HEK293 (cell line): ENCODE data around the gene LYST.

Source experiments
- ZNF501 ChIP-seq: fragments of 450-650 bp; formaldehyde crosslinking; IDR thresholded peaks from 2 replicates; pipeline ENCODE4 v1.5.1; 2016; ENCODE audit warnings: missing biosample characterization, missing genetic modification characterization
- ZNF549 ChIP-seq: fragments of 450-650 bp; IDR thresholded peaks from 2 replicates; pipeline ENCODE4 v1.5.1; 2018; ENCODE audit warnings: missing biosample characterization, missing genetic modification characterization, mild to moderate bottlenecking, inconsistent platforms, moderate library complexity
- ZNF707 ChIP-seq: fragments of 450-650 bp; formaldehyde crosslinking; IDR thresholded peaks from 2 replicates; pipeline ENCODE4 v1.5.1; 2016; ENCODE audit warnings: missing biosample characterization, missing genetic modification characterization
- TF ChIP-seq, protein P1 (sequence below): fragments of 450-650 bp; formaldehyde crosslinking; IDR thresholded peaks from 2 replicates; pipeline ENCODE4 v1.5.1; 2016; ENCODE audit warnings: missing biosample characterization, missing genetic modification characterization

DNA sequence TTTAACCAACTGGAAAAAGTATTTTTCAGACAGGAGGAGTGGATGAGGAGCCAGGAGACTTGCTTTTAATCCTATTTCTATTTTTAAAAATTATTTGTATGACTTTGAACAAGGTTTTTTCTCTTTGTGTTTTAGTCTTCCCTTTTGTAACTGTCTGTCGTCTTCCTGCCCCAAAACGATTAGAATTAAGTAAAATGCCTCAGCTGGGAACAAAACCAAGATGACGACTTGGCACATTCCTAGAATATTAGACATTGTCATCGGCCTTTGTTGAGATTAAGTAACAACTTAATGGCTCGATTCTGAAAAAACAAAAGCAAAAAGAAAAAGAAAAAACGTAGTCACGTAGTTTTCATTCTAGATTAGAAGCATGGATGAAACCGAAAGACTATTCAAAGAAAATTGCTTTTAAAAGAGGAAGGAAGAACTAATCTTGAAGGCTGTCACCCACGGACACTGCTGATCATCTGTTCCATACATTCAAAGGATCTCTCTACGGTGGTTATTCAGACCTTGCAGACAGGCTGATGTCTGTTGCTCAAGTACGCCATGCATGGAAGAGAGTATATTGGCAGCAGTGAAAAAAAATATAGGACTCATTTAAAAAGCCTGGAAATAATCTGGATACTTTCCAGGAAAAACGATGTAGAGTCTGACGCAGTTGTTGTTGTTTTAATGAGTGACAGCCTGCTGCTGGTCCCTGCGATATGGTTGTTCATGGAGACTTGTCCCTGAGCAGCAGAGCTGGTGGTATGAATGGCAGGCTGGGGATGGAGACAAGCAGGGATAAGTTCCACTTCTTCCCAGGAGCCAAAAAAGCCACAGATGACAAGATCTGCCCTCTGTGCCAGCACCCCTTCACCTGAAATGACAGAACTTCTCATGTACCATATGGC, 234.0 kb downstream of the LYST start:
- TF ChIP-seq ZNF549 (tag by site-specific recombination) (no peak), ZNF707 (no peak), ZNF501 (no peak)
- TF ChIP-seq, protein P1, sequence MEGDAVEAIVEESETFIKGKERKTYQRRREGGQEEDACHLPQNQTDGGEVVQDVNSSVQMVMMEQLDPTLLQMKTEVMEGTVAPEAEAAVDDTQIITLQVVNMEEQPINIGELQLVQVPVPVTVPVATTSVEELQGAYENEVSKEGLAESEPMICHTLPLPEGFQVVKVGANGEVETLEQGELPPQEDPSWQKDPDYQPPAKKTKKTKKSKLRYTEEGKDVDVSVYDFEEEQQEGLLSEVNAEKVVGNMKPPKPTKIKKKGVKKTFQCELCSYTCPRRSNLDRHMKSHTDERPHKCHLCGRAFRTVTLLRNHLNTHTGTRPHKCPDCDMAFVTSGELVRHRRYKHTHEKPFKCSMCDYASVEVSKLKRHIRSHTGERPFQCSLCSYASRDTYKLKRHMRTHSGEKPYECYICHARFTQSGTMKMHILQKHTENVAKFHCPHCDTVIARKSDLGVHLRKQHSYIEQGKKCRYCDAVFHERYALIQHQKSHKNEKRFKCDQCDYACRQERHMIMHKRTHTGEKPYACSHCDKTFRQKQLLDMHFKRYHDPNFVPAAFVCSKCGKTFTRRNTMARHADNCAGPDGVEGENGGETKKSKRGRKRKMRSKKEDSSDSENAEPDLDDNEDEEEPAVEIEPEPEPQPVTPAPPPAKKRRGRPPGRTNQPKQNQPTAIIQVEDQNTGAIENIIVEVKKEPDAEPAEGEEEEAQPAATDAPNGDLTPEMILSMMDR: no peak
